HG03064 (cell line): ENCODE results near the gene ARHGDIB.
A peak's percentile ranks its signal among the peaks of the same experiment; 100 is the strongest.

Experiments
- ATAC-seq: cut with Tn5 transposase; IDR thresholded peaks from one replicate; pipeline ENCODE4 v1.9.1; 2021; ENCODE audit warnings: low read depth; ENCODE audit not compliant: unreplicated experiment

ARHGDIB gene

DNA sequence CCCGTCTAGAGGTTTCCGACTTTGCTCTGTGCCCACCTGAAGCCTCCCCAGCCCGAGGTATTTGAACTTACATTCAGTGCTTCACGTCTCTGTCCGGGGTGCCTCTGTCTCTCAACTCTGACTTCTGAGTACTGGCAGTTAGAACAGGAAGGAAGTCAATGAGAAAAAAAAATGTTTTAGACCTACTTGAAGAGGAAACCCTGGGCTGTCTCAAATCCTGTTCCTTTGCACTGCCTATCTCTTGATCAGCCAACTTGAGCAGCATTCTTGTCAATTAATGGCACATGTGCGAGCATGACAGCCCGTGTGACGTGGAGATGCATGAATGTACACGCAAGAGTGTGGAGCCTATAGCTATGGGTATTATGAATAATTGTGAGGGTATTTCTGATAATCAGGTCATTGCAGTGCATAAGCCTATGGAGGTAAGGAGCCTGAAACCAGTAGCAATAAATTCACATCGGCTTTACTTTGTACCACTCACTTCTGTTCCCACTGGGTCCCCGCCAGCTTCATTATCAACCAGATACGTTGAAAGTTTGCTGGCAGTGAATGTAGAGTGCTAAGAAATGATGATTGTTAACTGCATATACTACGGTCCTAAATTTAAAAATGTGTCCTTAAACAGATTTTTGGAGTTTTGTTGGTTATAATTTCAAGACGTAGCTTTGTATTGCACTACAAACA, at the start of gene ARHGDIB:
Gene ARHGDIB (minus strand): TSS at position 136 of the 687 bp plus-strand sequence. CDS start 10,889 bp downstream, outside the sequence.
- peak; percentile 63 for ATAC-seq

DNA sequence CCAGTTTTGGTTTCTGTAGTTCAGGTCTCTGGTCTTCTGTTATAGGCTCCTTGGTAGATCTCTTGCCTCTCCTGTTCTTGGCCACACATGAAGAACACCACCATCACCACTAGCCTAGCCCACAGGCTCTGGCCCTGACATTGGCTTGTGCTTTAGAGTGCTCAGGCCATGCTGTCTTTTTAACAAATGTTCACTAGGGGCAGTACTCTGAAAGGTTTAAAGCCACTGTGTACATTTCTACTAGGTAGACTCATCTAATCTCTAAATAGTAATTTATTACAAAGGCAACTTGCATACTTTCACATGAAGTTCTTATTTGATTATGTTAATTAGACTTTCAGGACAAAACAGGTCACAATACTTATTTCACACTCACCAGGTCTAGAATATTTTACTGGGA, 49.8 kb upstream of the ARHGDIB start:
- no peak for ATAC-seq

DNA sequence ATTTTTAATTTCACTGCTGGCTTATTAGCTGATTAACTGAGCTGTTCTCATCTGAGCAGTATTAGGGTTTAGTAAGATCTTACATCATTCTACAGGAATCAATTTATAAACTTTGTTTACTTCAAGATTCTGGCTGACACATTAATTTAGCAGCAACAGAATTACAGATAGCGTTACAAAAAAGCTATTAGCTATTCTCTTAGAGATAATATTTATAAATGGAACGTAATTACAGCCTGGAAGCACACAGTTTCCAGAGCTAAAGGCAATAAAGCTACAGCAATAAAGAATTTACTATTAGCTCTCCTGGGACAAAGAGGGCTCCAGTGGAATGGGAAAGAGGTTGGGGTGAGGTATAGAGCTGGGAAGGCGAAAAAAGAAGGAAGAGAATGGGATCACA, 46.1 kb upstream of the ARHGDIB start:
- ATAC-seq: no peak

- no peak for ATAC-seq
Measured at GRCh38 chr12:15005064-15005463, 43.7 kb upstream of the ARHGDIB start.

DNA sequence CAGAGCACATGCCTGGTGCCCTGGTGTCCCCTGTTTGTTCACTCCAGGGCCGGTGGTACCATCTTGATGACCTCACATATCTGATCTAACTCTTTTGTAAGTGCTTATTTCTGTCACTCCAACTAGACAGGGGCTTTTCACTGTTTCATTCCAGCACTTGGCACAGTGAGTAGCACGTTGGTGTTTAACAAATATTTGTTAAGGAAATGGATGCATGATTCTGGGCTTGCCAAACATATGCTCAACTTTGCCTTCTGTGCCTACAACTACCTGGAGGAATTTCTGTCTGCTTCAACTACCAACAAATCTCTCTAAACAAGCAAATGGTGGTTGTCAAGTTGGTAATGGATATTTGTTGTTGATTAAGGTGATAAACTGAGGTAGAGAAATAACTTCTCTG, 43.0 kb upstream of the ARHGDIB start:
- ATAC-seq: no peak

GRCh38 chr12:15001733-15002382, 40.5 kb upstream of the ARHGDIB start:
- no peak for ATAC-seq

- ATAC-seq: no peak
Measured at GRCh38 chr12:15000575-15000974, 39.2 kb upstream of the ARHGDIB start.

DNA sequence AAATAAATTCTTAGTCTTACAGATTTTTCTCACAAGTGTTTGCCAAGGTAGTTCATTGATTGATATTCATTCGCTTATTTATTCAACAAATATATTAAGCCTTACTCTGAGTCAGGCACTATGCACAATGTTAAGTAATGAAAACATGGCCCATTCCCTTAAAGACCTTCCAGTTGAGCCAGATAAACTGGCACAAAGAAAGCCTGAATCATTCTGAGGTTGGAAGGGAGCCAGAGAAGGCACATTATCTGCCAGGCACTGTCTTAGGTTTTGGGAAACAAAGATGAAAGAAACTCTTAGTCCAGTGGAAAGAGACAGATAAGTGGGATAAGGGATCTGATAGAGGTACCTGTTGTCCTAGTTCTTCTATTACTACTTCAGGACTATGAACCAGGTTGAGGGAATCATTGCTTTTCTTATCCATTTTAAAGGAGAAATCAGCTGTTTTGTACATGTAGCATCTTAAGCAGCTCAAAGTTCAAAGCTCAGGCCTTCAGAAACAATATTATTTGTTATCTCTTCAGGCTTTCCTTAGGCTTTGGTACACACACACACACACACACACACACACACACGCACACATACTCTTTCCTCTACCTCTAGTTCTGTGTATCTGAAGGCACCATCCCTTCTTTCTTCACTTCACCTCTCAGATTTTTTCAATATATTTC, 38.4 kb upstream of the ARHGDIB start:
- no peak for ATAC-seq

DNA sequence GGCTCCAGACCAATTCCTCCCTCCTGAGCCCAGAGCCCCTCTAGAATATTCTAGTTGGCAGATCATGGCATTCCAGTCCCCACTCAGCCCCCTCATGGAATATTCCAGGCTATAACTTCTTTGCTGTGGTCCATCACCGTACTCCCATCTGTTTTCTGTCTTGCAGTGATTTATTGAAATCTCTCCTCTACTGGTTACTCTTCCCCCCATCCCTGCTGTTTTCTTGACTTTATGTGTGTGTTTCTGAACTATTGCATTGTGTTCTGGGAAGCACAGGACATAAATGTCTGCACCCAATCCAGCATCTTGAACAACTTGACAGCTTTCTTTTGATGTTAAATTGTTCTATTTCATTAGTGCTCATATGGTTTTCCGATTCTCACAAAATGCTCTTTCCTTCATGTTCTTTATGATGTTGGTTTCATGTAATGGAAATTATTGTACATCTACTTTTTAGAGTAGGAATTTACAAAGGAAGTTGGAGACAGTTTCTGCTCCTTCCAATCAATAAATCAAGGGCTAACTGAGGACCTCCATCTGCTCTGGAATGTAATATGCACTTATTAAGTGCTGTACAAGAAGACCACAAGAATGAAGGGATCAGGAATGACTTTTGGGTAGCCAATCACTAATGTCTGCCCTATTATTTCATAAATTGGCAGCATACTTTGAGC, 37.8 kb upstream of the ARHGDIB start:
- no peak for ATAC-seq

DNA sequence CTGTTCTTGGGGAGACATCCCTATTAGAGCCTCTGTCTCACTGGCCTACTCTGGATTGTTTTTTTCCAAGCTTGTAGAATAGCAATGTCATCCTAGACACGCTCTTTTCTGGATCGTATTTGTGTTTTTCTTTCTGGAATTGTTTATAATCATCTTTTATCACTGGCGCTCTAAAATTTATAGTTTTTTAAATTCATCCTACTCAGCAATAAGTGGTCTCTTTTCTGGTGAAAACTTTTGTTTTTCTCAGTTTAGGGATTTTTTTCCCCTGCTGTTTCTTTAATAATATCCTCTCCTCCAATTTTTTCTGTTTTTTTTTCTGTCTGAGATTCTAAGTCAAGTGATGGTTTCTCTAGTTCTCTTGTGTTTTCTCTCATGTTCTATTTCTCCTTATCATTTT, 36.6 kb upstream of the ARHGDIB start:
- no peak for ATAC-seq

GRCh38 chr12:14995583-14996425, 34.4 kb upstream of the ARHGDIB start:
- ATAC-seq: no peak

DNA sequence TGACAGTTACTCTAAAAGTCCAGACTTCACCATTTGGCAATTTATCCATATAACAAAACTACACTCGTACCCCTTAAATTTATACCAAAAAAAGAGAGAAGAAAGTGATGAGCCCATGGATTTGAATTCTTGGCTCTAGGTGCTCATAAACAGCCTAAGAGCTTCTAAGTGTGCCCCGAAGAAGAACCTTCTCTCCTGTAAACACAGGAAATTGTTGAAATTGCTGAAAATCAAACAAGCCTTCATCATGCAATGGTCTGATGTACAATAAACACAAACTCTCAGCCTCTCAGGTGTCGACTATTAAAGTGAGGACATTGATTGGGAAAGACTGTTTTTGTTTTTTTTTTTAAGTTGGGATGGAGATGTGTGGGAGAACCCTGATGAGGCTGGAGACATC, 33.2 kb upstream of the ARHGDIB start:
- ATAC-seq: no peak

DNA sequence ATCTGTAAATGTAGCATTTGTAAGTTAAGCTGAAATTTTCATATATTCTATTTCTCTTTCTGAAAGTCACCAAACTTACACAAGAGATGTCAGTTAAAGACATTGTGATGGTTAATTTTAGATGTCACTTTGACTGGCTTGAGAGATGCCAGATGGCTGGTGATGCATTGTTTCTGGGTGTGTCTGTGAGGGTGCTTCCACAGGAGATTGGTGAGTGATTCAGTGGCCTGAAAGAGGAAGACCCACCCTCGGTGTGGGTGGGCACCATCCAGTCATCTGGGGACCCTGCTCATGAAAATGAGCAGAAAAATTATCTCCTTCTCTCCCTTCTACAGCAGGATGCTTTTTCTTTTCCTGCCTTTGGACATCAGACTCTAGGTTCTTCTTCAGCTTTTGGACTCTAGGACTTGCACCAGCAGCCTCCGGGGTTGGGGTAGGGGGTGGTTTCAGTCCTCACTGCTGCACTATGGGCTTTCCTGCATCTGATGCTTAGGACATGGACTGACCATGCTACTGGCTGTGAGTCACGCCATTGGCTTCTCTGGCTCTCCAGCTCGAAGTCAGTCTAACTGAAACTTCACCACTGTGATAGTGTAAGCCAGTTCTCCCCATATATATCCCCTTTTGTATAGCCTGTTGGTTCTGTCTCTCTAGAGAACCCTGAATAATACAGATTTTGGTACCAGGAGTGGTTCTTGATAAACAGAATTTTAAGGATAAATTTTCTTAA, 32.3 kb upstream of the ARHGDIB start:
- ATAC-seq: no peak

DNA sequence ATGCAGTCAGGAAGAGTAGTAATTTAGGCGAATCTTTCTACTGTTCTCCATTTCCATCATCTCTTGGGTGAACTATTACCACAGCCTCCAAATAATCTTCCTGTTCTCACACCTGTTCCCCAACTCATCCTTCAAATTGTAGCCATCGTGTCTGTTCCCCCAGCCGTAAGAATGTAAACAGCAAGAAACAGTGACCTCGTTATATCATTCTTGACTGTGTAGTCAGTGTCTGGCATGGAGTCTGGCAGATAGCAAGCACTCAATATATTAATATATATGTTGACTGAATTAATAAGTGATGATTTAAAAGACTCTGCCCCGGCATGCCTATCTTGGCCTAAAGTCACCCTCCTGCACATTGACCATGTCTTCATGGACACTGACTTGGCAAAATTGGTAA, 31.7 kb upstream of the ARHGDIB start:
- ATAC-seq: no peak

DNA sequence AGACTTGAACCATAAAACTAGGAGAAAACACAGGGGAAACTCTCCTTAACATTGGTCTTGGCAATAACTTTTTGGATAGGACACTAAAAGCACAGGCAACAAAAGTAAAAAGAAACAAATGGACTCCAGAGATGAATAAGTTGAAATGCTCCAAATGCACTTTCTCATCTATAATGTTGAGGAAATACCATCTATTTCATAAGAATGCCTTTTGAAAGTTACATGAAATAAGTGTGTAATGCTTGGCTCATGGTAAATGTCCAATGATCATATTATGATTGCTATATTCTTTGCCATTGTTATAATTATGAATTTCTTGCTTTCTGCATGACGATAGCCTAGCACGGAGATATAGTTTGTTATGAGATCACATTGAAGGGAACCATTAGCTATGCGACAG, 31.3 kb upstream of the ARHGDIB start:
- no peak for ATAC-seq

- ATAC-seq: no peak
Measured at GRCh38 chr12:14991069-14991468, 29.7 kb upstream of the ARHGDIB start.

- ATAC-seq: no peak
Measured at GRCh38 chr12:14989790-14990189, 28.4 kb upstream of the ARHGDIB start.

DNA sequence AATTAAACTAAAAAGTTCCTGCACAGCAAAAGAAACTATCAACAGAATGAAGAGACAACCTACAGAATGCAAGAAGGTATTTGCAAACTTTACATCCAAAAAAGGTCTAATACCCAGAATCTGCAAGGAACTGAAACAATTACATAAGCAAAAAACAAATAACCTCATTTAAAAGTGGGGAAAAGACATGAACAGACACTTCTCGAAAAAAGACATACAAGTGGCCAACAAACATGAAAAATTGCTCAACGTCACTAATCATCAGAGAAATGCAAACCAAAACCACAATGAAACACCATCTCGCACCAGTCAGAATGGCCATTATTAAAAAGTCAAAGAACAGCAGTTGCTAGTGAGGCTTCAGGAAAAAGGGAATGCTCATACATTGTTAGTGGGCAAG, 26.6 kb upstream of the ARHGDIB start:
- ATAC-seq: no peak

GRCh38 chr12:14986449-14986848, 25.0 kb upstream of the ARHGDIB start:
- no peak for ATAC-seq

GRCh38 chr12:14984766-14985285, 23.4 kb upstream of the ARHGDIB start:
- ATAC-seq: no peak
